SH-SY5Y (cell line): Measurements from ENCODE around the gene CECR2.

Source experiments
- GATA2 ChIP-seq: IDR thresholded peaks from 2 replicates; pipeline ENCODE4 v1.6.1; 2011; ENCODE audit warnings: mild to moderate bottlenecking, low read depth, low read length
- GATA3 ChIP-seq: IDR thresholded peaks from 2 replicates; pipeline ENCODE4 v1.6.1; 2011; ENCODE audit warnings: low read depth, mild to moderate bottlenecking, low read length, moderate library complexity

- TF ChIP-seq GATA2 (no peak), GATA3 (no peak)
Measured at GRCh38 chr22:17512960-17513359, 143.7 kb downstream of the CECR2 start.
